GM12878 (cell line): ENCODE data around the gene ADAMTS6. TPM values are rescaled to one million over a fixed set of nuclear protein-coding genes. Genes with fewer than 3 reads are reported as not detected.

Source experiments
- ATAC-seq: fragments of 200-7000 bp; cut with Tn5 transposase; 3 replicates; pipeline ENCODE4 v1.9.1; 2020; ENCODE audit warnings: mild to moderate bottlenecking, moderate library complexity
- BruUV-seq: library from RNA; stranded (reverse); fragments of 400-500 nt; replicated peaks from 2 replicates; lab custom pipeline; 2021; lab: Mats Ljungman, UMichigan
- CTCF ChIA-PET: fragments of 300-600 bp; sonication (Branson Sonifier 250); formaldehyde crosslinking; extraction: SDS; loops from one replicate; lab custom pipeline; 2021; ENCODE audit warnings: inconsistent platforms; lab: Yijun Ruan, JAX
- POLR2A ChIA-PET: fragments of 350-600 bp; formaldehyde crosslinking; extraction: SDS; loops from one replicate; lab custom pipeline; 2021; ENCODE audit warnings: inconsistent platforms; lab: Charles Lee
- RAD21 ChIA-PET: fragments of 300-600 bp; sonication (Branson Sonifier 250); formaldehyde crosslinking; loops from one replicate; lab custom pipeline; 2023; ENCODE audit warnings: antibody characterized with exemption; ENCODE audit not compliant: unreplicated experiment; lab: Charles Lee
- SMC1A ChIA-PET: fragments of 300-600 bp; sonication (Branson Sonifier 250); formaldehyde crosslinking; loops from one replicate; lab custom pipeline; 2023; ENCODE audit not compliant: unreplicated experiment, uncharacterized antibody; lab: Charles Lee
- DNase-seq: peaks from one replicate; pipeline ENCODE4 v3.0.0-alpha.2; 2011; ENCODE audit warnings: low read depth, low spot score
- FAIRE-seq: peaks from 3 replicates; lab custom pipeline; 2011; peaks lifted over from hg19 to GRCh38; lab: Jason Lieb, UNC
- H2AFZ ChIP-seq: 2 replicates; pipeline ENCODE4 v1.6.0; 2011; ENCODE audit warnings: low read depth, low read length, control low read depth; ENCODE audit not compliant: control insufficient read depth
- H3K27ac ChIP-seq: 2 replicates; pipeline ENCODE4 v1.5.1; 2011; ENCODE audit warnings: control low read depth; ENCODE audit not compliant: control insufficient read depth, insufficient read depth
- H3K27me3 ChIP-seq, 2 experiments: replicated peaks in 1 of 2; 2 replicates each; pipeline versions ENCODE4 v1.6.0 to v1.6.1; 2011; ENCODE audit warnings: low read length in 1 of 2; ENCODE audit not compliant: control insufficient read depth in 2 of 2, insufficient read depth in 2 of 2
- H3K36me3 ChIP-seq, 2 experiments: 2 replicates each; pipeline ENCODE4 v1.5.1; 2011; ENCODE audit warnings: low read length in 1 of 2; ENCODE audit not compliant: control insufficient read depth in 2 of 2, insufficient read depth in 2 of 2
- H3K4me1 ChIP-seq: 2 replicates; pipeline ENCODE4 v1.6.1; 2011; ENCODE audit warnings: mild to moderate bottlenecking, low read length, moderate library complexity, mixed read lengths; ENCODE audit not compliant: control insufficient read depth, insufficient read depth
- H3K4me2 ChIP-seq: 2 replicates; pipeline ENCODE4 v1.6.0; 2011; ENCODE audit warnings: control low read depth; ENCODE audit not compliant: control insufficient read depth, insufficient read depth
- H3K4me3 ChIP-seq: fragments of 200-600 bp; sonication (generic); 2 replicates; pipeline ENCODE4 v1.5.1; 2016
- H3K79me2 ChIP-seq: 2 replicates; pipeline ENCODE4 v1.6.0; 2011; ENCODE audit warnings: low read length; ENCODE audit not compliant: control insufficient read depth, insufficient read depth
- H3K9ac ChIP-seq: 2 replicates; pipeline ENCODE4 v1.8.0; 2011; ENCODE audit warnings: low read length, control low read depth, mixed read lengths; ENCODE audit not compliant: control insufficient read depth, insufficient read depth
- H3K9me3 ChIP-seq: replicated peaks from 3 replicates; pipeline ENCODE4 v1.5.1; 2011; ENCODE audit warnings: mild to moderate bottlenecking, low read length; ENCODE audit not compliant: control insufficient read depth, insufficient read depth
- H4K20me1 ChIP-seq: 2 replicates; pipeline ENCODE4 v1.6.0; 2011; ENCODE audit not compliant: control insufficient read depth, insufficient read depth
- BHLHE40 ChIP-seq, 2 experiments: fragments of 450-650 bp in 1 of 2; IDR thresholded peaks; 2 replicates each; pipeline ENCODE4 v1.6.1; 2011 to 2017; ENCODE audit warnings: low read depth in 2 of 2, borderline replicate concordance in 1 of 2, improper control_type of control experiment in 1 of 2, low read length in 1 of 2, mild to moderate bottlenecking in 1 of 2
- MTA2 ChIP-seq: fragments of 450-650 bp; IDR thresholded peaks from 2 replicates; pipeline ENCODE4 v1.6.1; 2016; ENCODE audit warnings: low read depth, mild to moderate bottlenecking, moderate library complexity
- NFYB ChIP-seq: IDR thresholded peaks from 2 replicates; pipeline ENCODE4 v1.6.1; 2011; ENCODE audit warnings: low read depth, mild to moderate bottlenecking, low read length, improper control_type of control experiment, moderate library complexity; ENCODE audit not compliant: insufficient read depth
- RFX5 ChIP-seq: IDR thresholded peaks from 2 replicates; pipeline ENCODE4 v1.6.1; 2011; ENCODE audit warnings: low read depth, low read length, improper control_type of control experiment
- TCF12 ChIP-seq: IDR thresholded peaks from 2 replicates; pipeline ENCODE4 v1.6.1; 2011; ENCODE audit warnings: low read depth, mild to moderate bottlenecking, low read length
- YY1 ChIP-seq: IDR thresholded peaks from 2 replicates; pipeline ENCODE4 v1.6.1; 2011; ENCODE audit warnings: low read depth, mild to moderate bottlenecking, low read length
- WGBS: methylation state at CpG from one replicate; pipeline ENCODE4 v1.1.6; 2016; ENCODE audit warnings: low lambda C conversion rate; ENCODE audit not compliant: insufficient replicate concordance, insufficient coverage; ENCODE audit errors: missing lambda C conversion rate; 5-methylcytosine and 5-hydroxymethylcytosine counted together
- in situ Hi-C: fragments of 300-500 bp; cut with MboI; formaldehyde crosslinking; loops from 9 replicates; pipeline ENCODE4 v1.14.3; 2018; ENCODE audit warnings: mixed read lengths
- intact Hi-C: fragments of 100-400 bp; cut with micrococcal nuclease; formaldehyde crosslinking; loops from one replicate; pipeline ENCODE4 v1.14.2; 2022; ENCODE audit not compliant: unreplicated experiment
- polyA plus RNA-seq, 11 experiments: library from polyadenylated mRNA; depleted of rRNA in 4 of 11; unstranded in 6 of 11; stranded (reverse) in 5 of 11; fragments of >200 nt; fragmentation: Nextera tagmentation in 4 of 11; fragmentation: Illumina TruSeq in 1 of 11; extraction: Ambion mirVana in 4 of 11; extraction: Trizol in 1 of 11; gene quantifications; 1 replicate in 1 of 11; 2 replicates in 10 of 11; pipeline versions ENCODE4 v1.2.1 to v1.2.3, GENCODE V29; 2011 to 2016; ENCODE audit warnings: inconsistent platforms in 2 of 11, missing spikeins in 2 of 11, low read depth in 1 of 11
- total RNA-seq, 4 experiments: library from RNA; depleted of rRNA in 3 of 4; stranded (reverse); fragments of >200 nt in 3 of 4; fragmentation: Illumina TruSeq in 1 of 4; extraction: Trizol in 1 of 4; gene quantifications; 2 replicates each; pipeline versions ENCODE4 v1.2.1 to v1.2.3, GENCODE V29; 2013 to 2021
- TF ChIP-seq, protein P1 (sequence below): fragments of 450-650 bp; IDR thresholded peaks from 2 replicates; pipeline ENCODE4 v1.6.1; 2014; ENCODE audit warnings: mild to moderate bottlenecking
- TF ChIP-seq, protein P2 (sequence below): IDR thresholded peaks from 2 replicates; pipeline ENCODE4 v1.6.1; 2012; ENCODE audit warnings: low read length, inconsistent platforms

Gene ADAMTS6
- total and polyA plus RNA-seq, 10 of the 15 experiments (the other 5 are each of a cell fraction or from before 2014, with no cell fraction given): 1.1 to 12.3 (median 6.5) TPM

- TF ChIP-seq BHLHE40 (IDR thresholded peaks at IDR 0.05; ENCODE audit: borderline replicate concordance in 1 of 2, low read depth in 2 of 2, low read length in 1 of 2) (no peak), NFYB (no peak)
- TF ChIP-seq, protein P1, sequence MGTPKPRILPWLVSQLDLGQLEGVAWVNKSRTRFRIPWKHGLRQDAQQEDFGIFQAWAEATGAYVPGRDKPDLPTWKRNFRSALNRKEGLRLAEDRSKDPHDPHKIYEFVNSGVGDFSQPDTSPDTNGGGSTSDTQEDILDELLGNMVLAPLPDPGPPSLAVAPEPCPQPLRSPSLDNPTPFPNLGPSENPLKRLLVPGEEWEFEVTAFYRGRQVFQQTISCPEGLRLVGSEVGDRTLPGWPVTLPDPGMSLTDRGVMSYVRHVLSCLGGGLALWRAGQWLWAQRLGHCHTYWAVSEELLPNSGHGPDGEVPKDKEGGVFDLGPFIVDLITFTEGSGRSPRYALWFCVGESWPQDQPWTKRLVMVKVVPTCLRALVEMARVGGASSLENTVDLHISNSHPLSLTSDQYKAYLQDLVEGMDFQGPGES: no peak
Measured at GRCh38 chr5:65475336-65475735, 6.4 kb downstream of the ADAMTS6 start (continued).

- H3K4me1 ChIP-seq: no peaks in the 10 kb centered on the region
- 44% methylated on average over 3 of the region's 3 CpGs for WGBS
- no peak for ATAC-seq
- no peak for FAIRE-seq
- H3K36me3 ChIP-seq: no peaks in the 10 kb centered on the region
- no peaks in the 10 kb centered on the region for H3K9me3 ChIP-seq
- in situ Hi-C loops: no loop called here
- H3K9ac ChIP-seq: no peak overlapping the region
- no peaks in the 10 kb centered on the region for H3K27me3 ChIP-seq
- TF ChIP-seq TCF12: no peak
- TF ChIP-seq, protein P2, sequence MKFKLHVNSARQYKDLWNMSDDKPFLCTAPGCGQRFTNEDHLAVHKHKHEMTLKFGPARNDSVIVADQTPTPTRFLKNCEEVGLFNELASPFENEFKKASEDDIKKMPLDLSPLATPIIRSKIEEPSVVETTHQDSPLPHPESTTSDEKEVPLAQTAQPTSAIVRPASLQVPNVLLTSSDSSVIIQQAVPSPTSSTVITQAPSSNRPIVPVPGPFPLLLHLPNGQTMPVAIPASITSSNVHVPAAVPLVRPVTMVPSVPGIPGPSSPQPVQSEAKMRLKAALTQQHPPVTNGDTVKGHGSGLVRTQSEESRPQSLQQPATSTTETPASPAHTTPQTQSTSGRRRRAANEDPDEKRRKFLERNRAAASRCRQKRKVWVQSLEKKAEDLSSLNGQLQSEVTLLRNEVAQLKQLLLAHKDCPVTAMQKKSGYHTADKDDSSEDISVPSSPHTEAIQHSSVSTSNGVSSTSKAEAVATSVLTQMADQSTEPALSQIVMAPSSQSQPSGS: no peak
- TF ChIP-seq MTA2: no peak
- TF ChIP-seq RFX5: no peak
- no peak for TF ChIP-seq YY1
- H3K79me2 ChIP-seq: no peaks in the 10 kb centered on the region
- no peak overlapping the region for H3K4me3 ChIP-seq
- intact Hi-C loops: no loop called here
- H2AFZ ChIP-seq: no peak overlapping the region
- H3K4me2 ChIP-seq: no peak overlapping the region
- ChIA-PET POLR2A (interaction anchor here (0.6 kb wide), 2 partner anchors 44 to 1199 kb away, joined by 3 to 11 read pairs; no protein-coding TSS in a partner anchor), CTCF (interaction anchor here (0.6 to 1.3 kb wide), 2 partner anchors 13 to 35 kb away, joined by 3 read pairs; no protein-coding TSS in a partner anchor), RAD21 (interaction anchor here (0.6 to 1.9 kb wide), 3 partner anchors 9 to 163 kb away, joined by 3 to 9 read pairs (median 5); no protein-coding TSS in a partner anchor), SMC1A (interaction anchor here (1.2 to 1.6 kb wide), 2 partner anchors 62 to 525 kb away, joined by 3 read pairs; no protein-coding TSS in a partner anchor)
- no peaks in the 10 kb centered on the region for H4K20me1 ChIP-seq
- no peak for DNase-seq
- no TSS peak for BruUV-seq
- no peak overlapping the region for H3K27ac ChIP-seq
Measured at GRCh38 chr5:65474130-65474711, 7.5 kb downstream of the ADAMTS6 start.
